HTERT RPE-1 (cell line): ENCODE results near the gene ICA1.

Source experiments
- in situ Hi-C: fragments of 300-500 bp; cut with MboI; formaldehyde crosslinking; loops from 4 replicates; pipeline ENCODE4 v1.14.3; 2020; ENCODE audit warnings: low sequenced_read_pairs

ICA1 gene

DNA sequence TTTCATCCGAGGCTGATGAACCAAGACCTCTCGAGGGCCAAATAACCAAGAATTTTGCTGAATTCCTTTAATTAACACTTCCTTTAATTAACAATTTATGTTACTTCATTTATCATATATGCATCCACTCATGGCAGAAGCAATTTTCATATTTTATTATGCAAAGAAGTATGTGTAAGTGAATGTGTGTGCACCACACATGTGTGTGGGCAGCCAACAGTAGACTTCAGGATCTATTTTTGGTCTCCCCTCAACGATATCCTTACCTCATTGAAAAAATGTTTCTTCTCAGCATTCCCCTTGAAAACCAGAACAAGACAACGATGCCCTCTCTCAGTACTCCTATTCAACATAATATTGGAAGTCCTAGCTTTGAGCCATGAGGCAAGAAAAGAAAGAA, 96.8 kb downstream of the ICA1 start:
- in situ Hi-C loops = no loop called here

DNA sequence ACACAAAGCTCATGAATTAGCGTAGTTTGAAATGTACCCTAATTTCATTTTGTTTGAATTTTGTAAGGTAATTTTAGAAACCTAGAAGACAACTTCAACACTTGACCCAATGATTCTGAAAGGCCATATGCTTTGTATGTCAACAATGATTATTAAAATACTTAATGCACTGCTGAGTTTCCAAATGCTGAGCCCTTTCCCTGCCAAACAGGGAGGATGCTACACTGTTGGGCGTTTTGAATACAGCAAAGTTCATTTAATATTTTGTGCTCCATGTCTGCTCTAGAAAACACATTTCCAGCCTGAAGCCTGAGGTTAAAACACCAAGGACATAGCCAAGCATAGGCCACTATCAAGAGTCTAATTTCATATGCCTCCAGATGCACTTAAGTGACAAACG, 99.8 kb downstream of the ICA1 start:
- in situ Hi-C loops = no loop called here

DNA sequence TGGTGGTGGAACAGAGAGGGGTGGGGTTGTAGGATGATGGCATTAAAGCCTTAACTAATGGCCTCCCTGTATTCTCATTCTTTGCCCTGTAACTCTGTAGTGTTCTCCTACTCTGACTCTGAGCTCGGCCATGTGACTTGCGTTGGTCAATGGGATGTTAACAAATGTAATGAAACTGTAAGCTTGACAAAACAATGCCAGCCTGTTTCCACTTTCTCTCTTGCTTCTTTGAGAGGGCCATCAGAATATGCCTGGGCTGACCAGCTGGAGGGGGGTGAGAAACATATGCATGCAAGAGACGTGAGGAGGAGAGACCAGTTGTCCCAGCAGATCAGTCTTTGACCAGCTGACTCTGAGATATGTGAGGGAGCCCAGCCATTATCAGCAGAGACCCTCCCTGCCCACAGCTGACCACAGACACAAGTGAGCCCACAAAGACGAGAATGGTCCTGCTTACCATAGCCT, 100.6 kb downstream of the ICA1 start:
- in situ Hi-C loops = no loop called here

DNA sequence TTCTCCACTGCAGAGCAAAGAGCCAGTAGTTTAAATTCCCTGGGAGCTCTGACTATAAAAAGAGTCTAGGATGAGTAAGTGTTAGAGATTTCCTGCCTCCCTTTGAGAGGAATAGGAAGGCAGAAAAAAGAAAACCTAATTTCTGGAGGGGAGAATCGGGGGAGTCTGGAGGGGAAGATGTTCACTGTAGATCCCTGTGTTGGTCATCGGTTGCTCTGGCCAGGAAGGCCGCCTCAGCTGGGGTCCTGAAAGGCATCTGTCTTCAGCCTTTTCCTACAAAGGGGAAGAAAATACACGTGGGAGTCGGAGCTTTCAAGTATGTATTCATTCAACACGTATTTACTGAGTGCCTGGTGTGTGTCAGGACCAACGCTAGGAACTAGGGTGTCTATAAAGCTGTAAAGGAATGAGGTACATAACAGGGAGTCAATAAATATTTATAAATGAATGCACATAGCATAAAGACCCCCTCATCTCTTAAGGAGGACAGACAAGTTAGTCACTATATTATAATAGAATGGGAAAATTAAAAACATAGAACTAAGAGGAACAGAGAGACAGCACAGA, 101.1 kb downstream of the ICA1 start:
- in situ Hi-C loops = no loop called here

DNA sequence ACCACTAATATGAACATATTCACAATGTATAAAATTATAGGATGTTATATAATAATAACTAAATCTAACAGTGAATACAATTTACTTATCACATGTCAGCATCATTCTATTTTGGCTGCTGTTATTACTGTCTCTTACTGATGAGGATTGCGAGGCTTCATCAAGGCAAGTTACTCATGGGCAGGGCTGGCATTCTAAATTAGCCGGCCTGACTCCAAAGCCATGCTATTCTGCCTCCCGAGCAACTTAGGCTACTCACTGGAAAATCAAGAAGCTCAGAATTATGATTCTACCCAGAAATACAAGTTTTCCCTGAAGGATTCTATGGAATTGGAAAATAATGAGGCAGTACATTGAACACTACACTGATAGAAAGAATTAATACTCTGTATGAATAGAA, 101.7 kb downstream of the ICA1 start:
- in situ Hi-C loops = no loop called here

DNA sequence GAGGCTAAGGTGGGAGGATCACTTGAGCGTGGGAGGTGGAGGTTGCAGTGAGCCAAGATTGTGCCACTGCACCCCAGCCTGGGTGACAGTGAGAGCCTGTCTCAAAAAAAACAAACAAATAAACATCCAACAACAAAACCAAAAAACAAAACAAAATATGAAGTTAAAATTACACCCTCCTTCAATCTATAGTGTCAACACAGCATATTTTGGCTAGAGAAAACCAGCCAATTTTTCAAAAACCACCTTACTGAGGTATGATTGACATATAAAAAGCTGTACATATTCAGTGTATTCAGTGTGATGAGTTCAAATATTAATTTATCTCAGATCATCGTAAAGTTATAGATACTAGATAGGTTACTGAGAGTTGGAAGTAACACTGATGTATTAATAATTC, 102.4 kb downstream of the ICA1 start:
- in situ Hi-C loops = no loop called here

DNA sequence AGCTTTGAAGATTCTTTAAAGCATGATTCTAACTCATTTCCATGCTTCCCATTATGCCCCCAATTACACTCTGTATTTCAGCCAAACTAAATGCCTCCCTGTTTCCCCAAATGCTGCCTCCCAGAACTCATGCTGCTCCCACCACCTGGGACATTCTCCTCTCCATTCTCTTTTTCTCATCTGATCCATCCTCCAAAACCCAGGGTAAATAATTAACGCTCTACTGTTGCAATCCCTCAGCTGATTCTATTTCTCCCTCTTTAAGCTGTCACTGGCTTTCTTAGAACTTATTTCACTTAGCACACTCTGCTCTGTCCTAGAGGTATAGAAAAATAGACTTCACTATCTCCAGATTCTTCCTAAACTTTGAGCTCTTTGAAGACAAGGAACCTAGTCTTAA, 104.7 kb downstream of the ICA1 start:
- in situ Hi-C loops = no loop called here

DNA sequence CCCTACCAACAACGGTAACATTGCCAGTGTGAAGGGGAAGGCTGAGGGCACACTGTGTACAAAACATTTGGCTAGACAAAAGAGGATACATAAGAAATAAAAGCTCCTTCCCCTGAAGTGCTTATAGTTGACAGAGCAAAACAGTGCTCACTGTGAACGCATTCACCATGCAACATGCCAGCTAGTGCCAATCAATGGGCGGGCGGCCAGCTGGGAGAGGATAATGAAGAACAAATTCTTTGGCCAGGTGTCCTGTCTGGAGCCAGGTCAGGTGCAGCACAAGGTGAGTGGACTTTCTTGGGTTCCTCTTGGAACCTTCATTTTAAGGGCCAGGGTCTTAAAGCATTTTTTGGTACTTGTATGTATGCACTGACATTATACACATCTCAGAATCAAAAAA, 106.1 kb downstream of the ICA1 start:
- in situ Hi-C loops = no loop called here

DNA sequence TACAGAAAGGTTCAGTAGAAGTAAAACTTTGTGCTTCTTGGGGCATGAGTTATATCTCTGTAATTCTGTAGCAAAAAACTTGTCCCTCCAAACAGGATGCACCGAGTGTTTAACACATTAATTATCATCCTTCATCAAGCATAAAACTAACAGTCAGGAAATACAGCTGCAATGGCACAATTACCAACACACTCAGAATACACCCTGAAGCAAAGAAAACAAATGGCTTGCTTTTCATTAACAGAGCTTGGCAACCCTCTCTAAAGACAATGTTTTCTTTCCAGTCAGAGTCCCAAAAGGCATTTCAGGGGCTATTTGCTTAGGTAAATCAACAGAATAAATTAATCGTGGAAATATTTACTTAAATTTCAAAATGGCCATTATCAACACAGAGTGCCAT, 107.7 kb downstream of the ICA1 start:
- in situ Hi-C loops = no loop called here

DNA sequence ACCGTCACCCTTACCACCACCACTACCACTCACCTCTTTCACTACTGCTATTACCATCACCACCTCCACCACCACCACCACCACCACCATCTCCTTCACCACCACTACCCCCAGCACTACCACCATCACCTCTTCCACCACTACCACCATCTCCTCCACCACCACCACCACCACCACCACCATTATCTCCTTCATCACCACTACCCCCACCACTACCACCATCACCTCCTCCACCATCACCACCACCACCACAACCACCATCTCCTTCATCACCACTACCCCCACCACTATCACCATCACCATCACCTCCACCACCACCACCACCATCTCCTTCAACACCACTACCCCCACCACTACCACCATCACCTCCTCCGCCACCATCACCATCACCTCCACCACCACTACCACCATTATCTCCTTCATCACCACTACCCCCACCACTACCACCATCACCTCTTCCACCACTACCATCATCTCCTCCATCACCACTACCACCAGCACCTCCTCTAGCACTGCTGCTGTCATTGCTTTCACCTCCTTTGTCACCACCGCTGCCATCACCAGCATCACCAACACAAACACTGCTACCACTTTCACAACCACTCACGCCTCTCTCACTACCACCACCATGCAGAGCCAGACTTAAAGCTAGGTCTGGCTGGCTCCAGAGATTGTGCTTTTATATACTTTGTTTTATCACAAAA, 109.3 kb downstream of the ICA1 start:
- in situ Hi-C loops = no loop called here

DNA sequence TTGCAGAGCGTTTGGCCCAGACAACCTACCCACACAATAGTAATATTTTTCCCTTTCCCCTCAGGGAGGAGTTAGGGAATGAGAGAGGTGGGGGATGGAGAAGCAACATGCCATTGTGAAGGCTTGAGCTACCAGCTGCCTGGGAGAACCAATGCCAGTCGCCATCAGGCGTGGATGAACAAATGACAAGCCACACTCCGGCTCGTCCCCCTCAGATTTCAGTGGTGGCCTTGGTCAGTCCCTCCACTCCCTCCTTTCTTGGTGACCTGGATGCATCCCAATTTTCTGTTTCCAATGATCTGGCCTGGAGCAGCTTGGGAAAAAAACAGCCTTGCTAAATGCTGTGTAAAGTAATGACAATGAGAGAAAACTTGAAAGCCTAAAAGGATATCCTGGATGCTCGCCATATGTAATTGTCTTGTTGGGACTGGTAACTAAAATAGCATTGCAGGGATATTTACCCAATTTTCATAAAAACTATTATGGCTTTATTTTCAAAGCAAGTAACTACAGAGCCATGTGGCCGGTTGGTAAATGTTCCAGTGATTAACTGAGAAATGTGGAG, 110.7 kb downstream of the ICA1 start:
- in situ Hi-C loops = no loop called here

DNA sequence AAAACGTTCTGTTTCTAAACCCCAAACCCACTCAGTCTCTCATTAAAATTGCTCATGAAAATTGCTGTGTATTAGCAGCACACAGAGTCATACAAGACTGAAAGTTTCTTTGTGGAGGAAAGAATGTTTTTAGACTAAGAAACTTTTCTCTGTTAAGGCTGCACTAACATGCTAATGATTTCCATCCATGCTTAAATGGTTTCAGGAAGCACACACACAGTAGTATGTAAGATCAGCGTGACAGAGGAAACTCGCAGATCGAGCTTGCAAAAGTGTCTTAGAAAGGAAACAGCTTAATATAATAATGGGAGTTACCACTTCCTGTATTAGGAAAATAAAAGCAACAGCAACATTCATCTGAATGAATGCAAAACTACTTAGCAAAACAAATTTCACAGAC, 112.7 kb downstream of the ICA1 start:
- in situ Hi-C loops = no loop called here

DNA sequence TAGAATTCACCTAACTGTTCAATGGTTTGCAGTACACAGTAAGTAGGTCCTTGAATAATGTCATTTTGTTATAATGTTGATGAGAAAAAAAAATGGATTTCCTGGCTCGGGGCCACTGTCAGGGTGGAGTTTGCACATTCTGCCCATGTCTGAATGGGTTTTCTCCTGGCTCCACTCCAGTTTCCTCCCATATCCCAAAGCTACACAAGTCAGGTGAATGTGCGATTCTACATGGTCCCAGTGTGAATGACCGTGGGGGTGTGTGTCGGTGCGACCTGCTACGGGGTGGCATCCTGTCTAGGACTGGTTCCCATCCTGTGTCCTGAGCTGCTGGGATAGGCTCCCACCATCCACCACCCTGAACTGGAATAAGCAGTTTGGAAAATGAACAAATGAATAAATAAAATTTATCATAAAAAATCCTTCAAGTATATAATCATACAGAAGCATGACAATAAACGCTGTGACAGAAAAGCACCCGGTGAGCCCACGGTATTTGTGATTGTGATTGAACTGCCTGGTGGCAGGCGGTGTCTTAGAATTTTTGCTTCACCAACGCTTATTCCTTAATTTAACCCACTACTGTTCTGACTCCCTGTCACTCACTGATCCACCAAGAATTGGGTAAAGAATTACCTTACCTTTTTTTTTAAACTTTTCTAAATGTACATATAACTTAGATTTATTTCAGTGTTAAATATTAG, 114.1 kb downstream of the ICA1 start:
- in situ Hi-C loops = no loop called here

DNA sequence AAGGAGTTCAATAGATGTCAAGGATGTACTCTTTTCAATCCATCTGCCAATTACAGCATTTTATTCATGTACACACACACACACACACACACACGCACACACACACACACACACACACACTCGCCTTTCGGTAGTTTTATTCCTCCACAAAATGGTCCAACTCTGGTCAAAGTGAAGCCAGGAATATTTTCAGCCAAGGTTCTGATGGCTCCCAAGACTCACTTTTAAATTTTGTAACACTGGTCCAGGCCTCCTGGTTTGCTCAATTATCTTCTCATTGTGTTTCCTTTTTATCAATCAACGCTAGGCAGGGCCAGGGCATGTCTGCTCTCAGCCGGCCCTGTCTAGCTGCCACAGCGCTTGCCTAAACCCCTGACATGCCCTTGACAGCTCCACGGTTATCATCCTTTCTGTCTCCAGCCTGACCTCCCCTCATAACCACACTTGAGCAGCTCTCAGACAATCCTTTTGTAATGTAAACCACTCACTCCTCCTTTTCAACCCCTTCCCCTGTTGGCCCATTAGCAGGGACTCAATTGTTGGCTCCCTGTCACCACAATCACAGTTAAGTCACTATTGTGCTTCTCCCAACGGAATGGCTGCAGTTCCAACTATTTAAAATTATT, 115.1 kb downstream of the ICA1 start:
- in situ Hi-C loops = no loop called here

DNA sequence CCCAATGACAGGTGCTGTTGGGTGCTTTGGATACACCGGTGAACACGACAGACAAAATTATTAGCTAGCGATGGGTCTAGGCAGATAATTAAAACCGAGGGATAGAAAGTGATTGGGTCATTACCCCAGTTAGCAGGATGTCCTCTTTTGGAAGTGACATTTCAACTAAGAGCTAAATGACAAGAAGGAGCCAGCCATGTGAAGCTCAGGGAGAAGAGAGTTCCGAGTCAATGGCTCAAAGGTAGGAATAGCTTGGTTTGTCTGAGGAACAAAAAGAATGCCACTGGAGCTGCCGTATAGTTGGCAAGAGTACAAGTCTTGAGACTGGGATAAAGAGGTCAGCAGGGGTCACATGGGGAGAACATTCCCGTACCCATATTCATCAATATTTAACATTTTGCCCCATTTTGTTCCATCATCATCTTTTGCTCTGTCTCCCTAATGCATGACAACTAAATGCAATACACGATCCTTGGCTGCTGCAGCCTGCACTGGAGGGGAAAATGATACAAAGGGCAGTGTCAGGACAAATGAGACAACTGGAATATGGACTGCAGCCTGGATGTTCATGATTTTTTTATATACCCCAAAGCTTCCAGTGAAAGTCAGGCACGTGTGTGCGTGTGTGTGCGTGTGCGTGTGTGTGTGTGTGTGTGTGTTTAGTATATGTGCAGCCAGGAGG, 115.7 kb downstream of the ICA1 start:
- in situ Hi-C loops = no loop called here

DNA sequence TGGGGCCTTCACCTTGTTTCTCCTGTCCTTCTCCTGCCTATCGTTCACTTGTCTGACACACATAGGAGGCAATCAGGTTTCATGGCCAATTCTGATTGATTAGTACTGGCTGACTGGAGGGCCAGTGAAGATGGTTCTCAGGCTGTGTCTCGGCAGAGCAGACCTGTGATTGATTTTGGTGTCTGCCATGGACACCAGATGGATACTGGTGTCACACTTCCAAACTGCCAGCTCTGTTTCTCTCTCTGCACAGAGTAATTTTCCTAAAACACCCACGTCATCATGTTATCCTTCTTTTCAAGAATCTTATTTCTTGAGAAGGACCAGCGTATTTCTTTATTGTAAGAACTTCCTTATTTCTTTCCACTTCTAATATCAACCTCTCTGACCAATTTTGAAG, 117.1 kb downstream of the ICA1 start:
- in situ Hi-C loops = no loop called here

DNA sequence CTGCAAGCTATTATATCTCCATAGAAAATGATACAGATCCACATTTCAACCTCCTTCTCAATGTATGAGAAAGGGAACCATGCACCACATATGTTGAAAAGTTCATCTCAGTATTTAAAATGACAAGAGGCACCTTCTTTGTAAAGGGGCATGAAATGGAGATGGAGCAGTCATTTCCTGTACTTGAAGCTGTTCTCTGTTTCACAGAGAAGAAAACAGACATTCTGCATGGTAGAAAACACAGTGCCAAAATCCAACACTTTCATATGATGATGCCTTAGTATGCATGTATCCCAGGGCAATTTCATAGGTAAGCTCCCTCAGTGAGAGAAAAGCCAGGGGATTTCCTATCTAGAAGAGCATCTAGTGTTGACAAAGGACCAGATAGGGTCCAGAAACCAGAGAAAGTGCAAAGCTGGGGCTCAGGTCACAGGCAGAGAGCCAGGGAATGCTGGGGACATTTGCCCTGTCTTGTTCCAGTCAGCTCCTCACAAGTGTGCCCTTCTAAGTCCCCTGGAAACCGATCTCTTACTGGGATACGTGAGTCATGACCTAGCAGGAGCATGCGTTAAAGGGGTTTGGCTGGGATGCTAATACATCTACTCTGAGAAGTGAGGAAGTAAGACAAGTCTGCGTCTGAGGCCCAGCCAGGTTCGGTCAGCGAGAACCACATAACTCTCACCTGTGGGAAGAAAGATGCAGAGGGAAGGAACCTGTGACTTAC, 118.7 kb downstream of the ICA1 start:
- in situ Hi-C loops = no loop called here

DNA sequence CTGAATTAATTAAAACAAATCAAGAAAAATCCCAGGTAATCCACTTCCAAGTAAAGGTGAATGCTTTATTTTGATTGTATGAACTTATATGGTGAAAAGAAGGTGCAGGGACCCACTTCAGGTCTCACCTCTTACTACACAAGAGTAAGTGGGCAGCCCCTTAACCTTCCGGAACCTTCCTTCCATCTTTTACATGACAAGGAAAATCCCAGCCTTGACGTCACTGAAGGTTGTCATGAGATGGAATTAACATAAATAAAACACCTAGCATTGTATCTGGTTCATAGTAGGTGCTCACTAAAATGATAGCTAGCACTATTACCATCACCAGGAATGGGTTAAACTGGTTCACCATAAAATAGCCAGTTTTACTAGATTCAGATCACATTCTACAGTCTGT, 119.5 kb downstream of the ICA1 start:
- in situ Hi-C loops = no loop called here

DNA sequence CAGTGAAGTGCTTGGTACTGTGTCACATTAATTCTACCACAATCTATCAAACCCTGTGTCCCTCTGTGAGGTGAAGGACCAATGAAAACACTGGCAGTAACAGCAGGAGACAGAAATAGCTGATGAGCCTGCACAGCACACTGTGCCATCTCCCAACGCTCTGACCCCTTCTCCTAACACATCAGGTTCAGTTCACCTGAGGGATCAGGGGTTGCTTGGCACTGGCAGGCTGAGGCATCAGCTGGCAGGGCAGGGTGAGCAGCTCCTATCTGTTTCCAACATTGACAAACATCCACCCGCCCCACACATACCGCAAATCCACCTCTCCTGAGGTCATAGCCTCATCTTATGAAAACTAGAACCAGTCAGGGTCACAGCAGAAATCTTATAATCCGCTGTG, 120.9 kb downstream of the ICA1 start:
- in situ Hi-C loops = no loop called here

DNA sequence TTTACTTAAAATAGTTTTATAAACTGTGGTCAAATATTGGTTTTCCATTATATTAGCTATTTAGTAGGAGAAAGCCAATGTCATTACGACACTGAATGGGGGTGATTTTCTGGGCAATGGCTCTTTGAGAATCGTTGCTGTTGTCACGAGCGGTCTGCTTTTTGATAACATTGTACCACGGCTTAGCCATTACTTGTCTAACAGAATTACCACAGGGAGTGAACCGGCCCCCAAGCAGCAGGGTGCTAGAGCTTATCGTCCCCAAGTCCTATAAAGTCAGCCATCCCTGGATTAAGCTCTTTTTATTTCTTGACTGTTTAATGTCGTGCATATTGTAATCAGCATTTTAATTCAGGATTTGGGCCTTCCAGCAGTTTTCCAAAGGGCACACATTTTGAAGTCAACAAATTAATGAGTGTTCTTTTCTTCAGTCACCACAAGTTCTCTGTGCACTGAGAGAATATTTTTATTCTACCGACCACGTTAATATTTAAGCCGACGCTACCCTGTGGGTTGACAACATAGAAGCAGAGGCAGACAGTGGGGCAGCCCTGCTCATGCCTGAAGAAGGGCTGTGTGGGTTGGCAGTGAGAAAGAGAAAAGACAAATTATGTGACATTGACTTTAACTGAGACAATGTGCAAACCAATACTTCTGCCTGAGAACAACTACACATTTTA, 125.8 kb downstream of the ICA1 start:
- in situ Hi-C loops = no loop called here
